SH-SY5Y (cell line): ENCODE results near the gene KRT79.

ENCODE experiments used
- GATA2 ChIP-seq: IDR thresholded peaks from 2 replicates; pipeline ENCODE4 v1.6.1; 2011; ENCODE audit warnings: mild to moderate bottlenecking, low read depth, low read length
- GATA3 ChIP-seq: IDR thresholded peaks from 2 replicates; pipeline ENCODE4 v1.6.1; 2011; ENCODE audit warnings: low read depth, mild to moderate bottlenecking, low read length, moderate library complexity

DNA sequence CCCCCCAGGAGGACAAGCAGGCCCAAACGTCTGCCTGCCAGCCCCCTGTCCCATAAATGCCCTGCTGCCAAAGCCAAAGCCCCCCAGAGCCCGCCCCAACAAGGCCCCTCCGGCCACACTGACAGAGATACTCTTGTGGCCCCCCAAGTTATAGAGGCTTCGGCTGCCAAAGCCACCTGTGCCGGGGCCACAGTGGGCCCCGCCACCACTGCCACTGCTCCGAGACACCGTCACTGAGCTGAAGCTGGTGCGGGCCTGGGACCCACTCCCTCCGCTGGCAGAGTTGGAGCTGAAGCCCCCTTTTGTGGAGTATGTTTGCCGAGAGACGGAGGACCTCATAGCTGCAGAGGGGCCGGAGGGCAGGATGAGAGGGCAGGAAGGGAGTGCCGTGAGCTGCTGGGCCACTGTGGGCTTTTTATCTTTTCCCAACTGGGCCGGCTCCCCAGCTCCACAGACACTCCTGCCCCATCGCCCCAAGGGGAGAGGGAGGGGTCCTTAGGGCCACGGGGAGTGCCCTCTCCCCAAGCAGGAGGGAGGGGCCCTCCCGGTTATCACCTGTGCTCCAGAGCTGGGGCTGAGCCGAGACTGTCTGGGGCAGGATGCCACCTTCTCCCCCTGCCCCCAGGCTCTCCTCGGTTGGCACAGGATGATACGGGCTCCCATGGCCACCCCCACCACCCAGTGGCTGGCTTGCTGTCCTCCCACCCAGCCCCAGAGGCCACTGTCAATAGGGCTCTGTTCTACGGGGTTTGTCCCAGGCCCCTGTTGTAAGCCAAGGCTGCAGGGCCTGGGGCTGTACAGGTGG, at the start of gene KRT79:
- TF ChIP-seq GATA3 (no peak), GATA2 (no peak)
